ENCODE measurements around the gene PGS1.
A peak's percentile ranks its signal among the peaks of the same experiment; 100 is the strongest.

Gene PGS1

DNA sequence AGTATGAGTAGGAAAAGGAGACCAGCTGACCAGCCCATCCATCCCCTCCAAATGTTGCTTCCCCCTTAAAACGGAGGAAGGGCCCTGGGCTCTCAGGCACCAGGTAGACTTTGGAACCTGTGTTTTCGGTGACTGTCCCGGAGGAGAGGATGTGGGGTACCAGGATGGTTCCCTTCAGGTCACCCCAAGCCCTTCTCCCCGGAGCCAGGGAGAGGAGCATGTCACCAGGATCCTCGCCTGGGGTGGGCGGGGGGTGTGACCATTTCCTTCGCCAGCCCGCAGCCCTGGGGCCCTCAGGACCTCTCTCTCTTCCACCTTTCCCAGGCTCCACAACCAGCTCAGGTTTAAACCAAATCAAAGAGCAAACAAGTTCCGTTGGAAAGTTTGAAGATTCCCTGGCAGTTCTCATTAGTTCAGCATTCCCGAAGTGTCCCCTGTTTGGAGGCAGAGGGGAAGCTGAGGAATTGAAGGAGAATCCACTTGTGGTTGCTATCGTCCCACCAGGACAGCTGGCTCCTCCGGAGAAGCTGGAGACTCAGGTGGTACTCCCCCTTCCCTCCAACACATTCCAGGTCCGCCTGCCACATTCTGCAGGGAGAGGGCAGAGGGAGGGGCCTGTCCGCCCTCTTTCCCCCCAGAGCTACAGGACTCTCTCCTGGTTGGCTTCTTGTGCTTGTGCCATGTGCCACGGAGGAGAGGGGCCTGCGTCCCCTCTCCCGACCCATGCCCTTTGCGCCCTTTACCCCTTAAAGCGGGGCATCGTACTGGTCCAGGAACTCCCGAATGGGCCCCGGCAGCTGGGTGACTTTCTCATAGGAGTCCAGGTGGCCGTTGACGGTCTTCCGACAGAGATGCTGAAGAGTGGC lies 20.5 kb upstream of the PGS1 start:
- no peak for DNase-seq
- Histone ChIP-seq H3K36me3 (ENCODE audit: control insufficient read depth, insufficient read depth, low read length) (peaks cover 19% of the 10 kb centered on the region), H3K9me3 (ENCODE audit: control insufficient read depth, low read length) (no peaks in the 10 kb centered on the region), H3K4me3 (ENCODE audit: insufficient read depth, low read depth, low read length, poor library complexity, severe bottlenecking) (peak overlapping the region; percentile 99), H3K4me1 (ENCODE audit: control insufficient read depth, insufficient read depth, low read length, poor library complexity, severe bottlenecking) (peaks cover 57% of the 10 kb centered on the region), H3K27ac (ENCODE audit: insufficient read depth, low read length, poor library complexity, severe bottlenecking) (peak overlapping the region; percentile 93), H3K27me3 (replicated peaks; ENCODE audit: control insufficient read depth, insufficient read depth, low read length, poor library complexity, severe bottlenecking) (no peaks in the 10 kb centered on the region)

DNA sequence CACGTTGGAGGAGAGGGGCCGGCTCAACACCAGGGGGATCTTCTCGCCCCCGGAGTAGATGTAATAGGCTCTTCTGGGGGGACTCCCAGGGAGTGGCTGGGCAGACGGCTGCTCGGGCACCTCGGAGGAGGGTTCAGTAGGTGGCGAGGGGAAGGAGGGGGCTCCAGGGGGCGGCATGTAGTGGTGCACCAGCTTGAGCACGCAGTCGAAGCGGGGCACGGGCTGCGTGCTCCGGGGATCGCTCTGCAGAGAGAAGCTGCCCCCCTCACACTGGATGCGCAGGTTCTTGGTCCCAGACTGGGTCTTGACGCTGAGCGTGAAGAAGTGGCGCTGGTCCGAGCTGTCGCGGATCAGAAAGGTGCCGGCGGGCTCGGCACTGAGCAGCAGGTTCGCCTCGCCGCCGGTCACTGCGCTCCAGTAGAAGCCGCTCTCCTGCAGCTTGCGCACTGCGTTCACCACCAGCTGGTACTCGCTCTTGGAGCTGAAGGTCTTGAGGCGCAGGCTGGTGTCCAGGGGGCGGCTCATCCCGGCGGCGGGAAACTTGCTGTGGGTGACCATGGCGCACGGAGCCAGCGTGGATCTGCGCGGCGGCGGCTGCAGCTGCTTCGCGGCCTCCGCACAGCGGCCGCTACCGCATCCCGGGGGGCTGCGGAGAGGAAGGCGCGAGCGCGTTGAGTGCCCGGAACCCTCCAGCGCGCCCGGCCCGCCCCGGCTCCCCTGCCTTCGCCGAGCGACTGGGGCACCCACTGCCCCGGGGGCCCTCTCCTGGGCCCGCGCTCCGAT lies 19.7 kb upstream of the PGS1 start:
- no peak for DNase-seq
- Histone ChIP-seq H3K36me3 (ENCODE audit: control insufficient read depth, insufficient read depth, low read length) (peaks cover 19% of the 10 kb centered on the region), H3K4me3 (ENCODE audit: insufficient read depth, low read depth, low read length, poor library complexity, severe bottlenecking) (peak overlapping the region; percentile 99), H3K27ac (ENCODE audit: insufficient read depth, low read length, poor library complexity, severe bottlenecking) (peak overlapping the region; percentile 93), H3K4me1 (ENCODE audit: control insufficient read depth, insufficient read depth, low read length, poor library complexity, severe bottlenecking) (peaks cover 49% of the 10 kb centered on the region), H3K27me3 (replicated peaks; ENCODE audit: control insufficient read depth, insufficient read depth, low read length, poor library complexity, severe bottlenecking) (no peaks in the 10 kb centered on the region), H3K9me3 (ENCODE audit: control insufficient read depth, low read length) (no peaks in the 10 kb centered on the region)

DNA sequence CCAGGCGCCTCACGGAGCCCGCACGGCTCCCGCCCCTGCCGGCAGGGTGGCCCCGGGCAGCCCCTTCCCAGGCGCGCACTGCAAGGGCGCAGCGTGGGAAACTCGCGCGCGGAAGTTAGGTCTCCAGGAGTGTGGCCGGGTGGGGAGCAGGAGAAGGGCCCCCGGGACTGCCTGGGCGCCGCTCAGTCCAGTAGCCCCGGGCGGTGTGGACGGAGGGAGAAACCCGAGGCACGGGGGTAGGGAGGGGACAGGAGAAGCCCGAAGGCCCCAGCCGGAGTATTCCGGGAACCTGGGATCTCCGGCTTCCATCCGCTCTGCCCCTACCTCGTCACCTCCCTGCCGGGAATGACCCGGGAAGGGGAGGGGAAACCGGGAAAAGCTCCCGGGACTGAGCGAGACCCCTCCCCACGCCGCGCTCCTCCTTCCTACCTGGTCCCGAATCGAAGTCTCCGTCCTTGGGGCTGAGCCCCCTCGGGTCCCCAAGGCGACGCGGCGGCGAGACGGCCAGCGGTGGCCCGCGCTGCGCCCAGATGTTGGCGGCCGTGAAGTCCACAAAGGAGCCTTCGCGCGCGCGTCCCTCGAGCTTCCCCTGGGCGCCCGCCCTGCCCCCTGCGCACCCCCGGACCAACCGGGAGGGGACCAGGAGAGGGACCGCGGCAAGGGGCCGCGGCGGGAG lies 19.0 kb upstream of the PGS1 start:
- peak overlapping the region; percentile 99 for H3K4me3 ChIP-seq (ENCODE audit: insufficient read depth, low read depth, low read length, poor library complexity, severe bottlenecking)
- H3K27me3 ChIP-seq (replicated peaks; ENCODE audit: control insufficient read depth, insufficient read depth, low read length, poor library complexity, severe bottlenecking) = no peaks in the 10 kb centered on the region
- H3K27ac ChIP-seq (ENCODE audit: insufficient read depth, low read length, poor library complexity, severe bottlenecking) = peak overlapping the region; percentile 93
- H3K9me3 ChIP-seq (ENCODE audit: control insufficient read depth, low read length) = no peaks in the 10 kb centered on the region
- H3K36me3 ChIP-seq (ENCODE audit: control insufficient read depth, insufficient read depth, low read length) = peaks cover 19% of the 10 kb centered on the region
- H3K4me1 ChIP-seq (ENCODE audit: control insufficient read depth, insufficient read depth, low read length, poor library complexity, severe bottlenecking) = peaks cover 47% of the 10 kb centered on the region
- DNase-seq = no peak

DNA sequence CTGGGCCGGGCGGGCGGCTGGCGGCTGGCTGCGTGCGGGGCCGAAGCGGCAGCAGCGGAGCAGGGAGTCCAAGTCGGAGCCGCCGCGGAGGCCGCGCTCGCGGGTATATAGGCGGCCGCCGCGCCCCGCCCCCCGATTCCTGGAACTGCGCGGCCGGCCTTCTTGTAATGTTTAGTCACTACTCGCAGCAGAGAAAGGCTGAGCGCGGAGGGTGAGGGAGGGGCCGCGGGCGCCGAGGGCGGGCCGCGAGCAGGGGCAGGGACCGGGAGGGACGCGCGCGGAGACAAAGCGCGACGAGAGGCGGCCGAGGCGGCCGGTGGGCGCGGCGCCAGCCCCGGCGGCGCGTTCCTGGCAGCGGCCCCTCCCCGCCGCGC lies 18.5 kb upstream of the PGS1 start, which contains the start of gene SOCS3:
TSS of gene SOCS3 (minus strand) at position 81 of the 374 bp plus-strand sequence. CDS start 982 bp downstream, outside the sequence.
- H3K9me3 ChIP-seq (ENCODE audit: control insufficient read depth, low read length) = no peaks in the 10 kb centered on the region
- peak within 1 kb of the TSS; percentile 99 for H3K4me3 ChIP-seq (ENCODE audit: insufficient read depth, low read depth, low read length, poor library complexity, severe bottlenecking)
- DNase-seq = peak; percentile 93 to 95 (median 95)
- H3K27ac ChIP-seq (ENCODE audit: insufficient read depth, low read length, poor library complexity, severe bottlenecking) = peak within 1 kb of the TSS; percentile 93
- H3K27me3 ChIP-seq (replicated peaks; ENCODE audit: control insufficient read depth, insufficient read depth, low read length, poor library complexity, severe bottlenecking) = no peaks in the 10 kb centered on the region
- H3K36me3 ChIP-seq (ENCODE audit: control insufficient read depth, insufficient read depth, low read length) = peaks cover 19% of the 10 kb centered on the region
- peaks cover 42% of the 10 kb centered on the region for H3K4me1 ChIP-seq (ENCODE audit: control insufficient read depth, insufficient read depth, low read length, poor library complexity, severe bottlenecking)

DNA sequence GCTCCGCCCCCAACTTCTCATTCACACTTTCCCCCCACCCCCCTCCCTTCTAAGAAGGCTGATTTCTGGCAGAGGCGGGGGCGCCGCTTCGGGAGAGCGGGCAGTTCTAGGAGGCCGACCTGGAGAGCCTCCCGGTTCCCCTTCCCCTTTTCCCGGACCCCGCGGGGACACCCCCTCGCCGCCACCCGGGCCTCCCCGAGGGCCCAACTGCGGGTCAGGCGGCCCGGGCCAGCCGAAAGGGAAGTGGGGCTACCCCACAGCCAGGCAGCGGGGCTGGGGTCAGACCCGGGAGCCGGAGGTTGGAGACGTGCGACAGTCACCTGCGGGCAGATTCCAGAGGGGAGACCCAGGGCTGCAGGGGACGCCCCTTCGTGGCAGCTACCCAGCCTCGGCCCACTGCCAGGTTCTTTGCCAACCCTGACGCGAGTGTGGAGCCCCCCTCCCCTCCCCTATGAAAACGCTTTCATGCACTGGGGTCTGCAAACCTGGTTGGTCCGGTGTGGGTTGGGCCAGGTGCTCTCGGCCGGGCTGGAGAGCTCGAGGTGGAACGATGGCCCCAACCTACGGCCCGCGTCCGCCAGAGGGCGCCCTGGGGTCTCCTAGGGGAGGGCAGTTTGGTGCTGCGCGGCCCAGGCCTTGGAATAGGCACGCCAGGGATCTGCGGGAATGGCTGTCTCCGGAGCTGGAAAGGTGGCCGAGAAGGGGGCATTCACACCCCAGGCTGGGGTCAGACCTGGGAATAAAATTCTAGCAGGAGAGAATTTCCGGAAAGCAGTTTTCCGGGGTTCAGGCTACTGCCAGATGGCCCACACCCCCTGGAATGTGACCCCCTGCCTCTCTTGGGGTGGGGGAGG lies 17.9 kb upstream of the PGS1 start:
- peak overlapping the region; percentile 77 for H3K4me3 ChIP-seq (ENCODE audit: insufficient read depth, low read depth, low read length, poor library complexity, severe bottlenecking)
- H3K9me3 ChIP-seq (ENCODE audit: control insufficient read depth, low read length) = no peaks in the 10 kb centered on the region
- peak; percentile 70 to 83 (median 75) for DNase-seq
- no peaks in the 10 kb centered on the region for H3K27me3 ChIP-seq (replicated peaks; ENCODE audit: control insufficient read depth, insufficient read depth, low read length, poor library complexity, severe bottlenecking)
- peaks cover 36% of the 10 kb centered on the region for H3K4me1 ChIP-seq (ENCODE audit: control insufficient read depth, insufficient read depth, low read length, poor library complexity, severe bottlenecking)
- H3K27ac ChIP-seq (ENCODE audit: insufficient read depth, low read length, poor library complexity, severe bottlenecking) = peak overlapping the region; percentile 82
- peaks cover 19% of the 10 kb centered on the region for H3K36me3 ChIP-seq (ENCODE audit: control insufficient read depth, insufficient read depth, low read length)

DNA sequence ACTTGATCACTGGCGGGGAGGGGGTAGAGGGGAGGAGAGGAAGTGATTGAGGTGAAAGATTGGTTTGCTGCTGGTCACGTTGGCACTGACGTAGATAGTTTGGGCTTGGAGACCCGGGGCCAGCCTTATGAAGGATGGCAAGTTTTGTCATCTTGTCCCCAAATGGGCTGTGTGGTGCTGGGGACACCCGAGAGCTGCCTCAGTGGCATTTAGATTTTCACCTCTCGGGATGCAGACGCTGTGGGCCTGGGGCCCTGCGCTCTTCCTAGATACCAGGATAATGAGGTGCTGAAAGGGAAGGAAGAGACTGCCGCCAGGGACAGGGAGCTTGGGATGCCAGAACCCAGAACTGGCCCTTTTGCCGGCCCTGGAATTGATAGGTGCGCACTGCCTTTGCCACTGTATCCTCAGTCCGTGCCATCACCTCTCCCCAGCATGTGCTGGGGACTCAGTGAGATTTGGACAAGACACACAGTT lies 17.2 kb upstream of the PGS1 start:
- Histone ChIP-seq H3K27ac (ENCODE audit: insufficient read depth, low read length, poor library complexity, severe bottlenecking) (peak overlapping the region; percentile 82), H3K9me3 (ENCODE audit: control insufficient read depth, low read length) (no peaks in the 10 kb centered on the region), H3K27me3 (replicated peaks; ENCODE audit: control insufficient read depth, insufficient read depth, low read length, poor library complexity, severe bottlenecking) (no peaks in the 10 kb centered on the region), H3K36me3 (ENCODE audit: control insufficient read depth, insufficient read depth, low read length) (peaks cover 19% of the 10 kb centered on the region), H3K4me3 (ENCODE audit: insufficient read depth, low read depth, low read length, poor library complexity, severe bottlenecking) (no peak overlapping the region), H3K4me1 (ENCODE audit: control insufficient read depth, insufficient read depth, low read length, poor library complexity, severe bottlenecking) (peaks cover 29% of the 10 kb centered on the region)
- no peak for DNase-seq

DNA sequence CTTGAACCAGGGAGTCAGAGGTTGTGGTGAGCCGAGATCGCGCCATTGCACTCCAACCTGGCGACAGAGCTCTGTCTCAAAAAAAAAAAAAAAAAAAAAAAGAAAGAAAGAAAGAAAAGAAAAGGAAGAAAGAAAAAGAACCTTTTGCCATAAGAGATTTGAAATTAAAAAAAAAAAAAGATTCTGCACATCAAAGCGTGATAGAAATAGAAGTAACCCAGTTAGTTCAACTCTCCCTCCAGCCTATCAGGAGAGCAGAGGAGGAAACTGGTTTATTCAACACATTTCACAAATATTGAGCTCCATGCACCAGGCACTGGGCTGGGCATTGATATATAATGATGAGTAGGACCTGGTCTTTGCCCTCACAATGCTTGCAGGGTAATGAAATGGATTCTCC lies 16.2 kb upstream of the PGS1 start:
- H3K36me3 ChIP-seq (ENCODE audit: control insufficient read depth, insufficient read depth, low read length) = peaks cover 19% of the 10 kb centered on the region
- peaks cover 22% of the 10 kb centered on the region for H3K4me1 ChIP-seq (ENCODE audit: control insufficient read depth, insufficient read depth, low read length, poor library complexity, severe bottlenecking)
- no peak overlapping the region for H3K27ac ChIP-seq (ENCODE audit: insufficient read depth, low read length, poor library complexity, severe bottlenecking)
- H3K9me3 ChIP-seq (ENCODE audit: control insufficient read depth, low read length) = no peaks in the 10 kb centered on the region
- DNase-seq = no peak
- H3K27me3 ChIP-seq (replicated peaks; ENCODE audit: control insufficient read depth, insufficient read depth, low read length, poor library complexity, severe bottlenecking) = no peaks in the 10 kb centered on the region
- H3K4me3 ChIP-seq (ENCODE audit: insufficient read depth, low read depth, low read length, poor library complexity, severe bottlenecking) = no peak overlapping the region

DNA sequence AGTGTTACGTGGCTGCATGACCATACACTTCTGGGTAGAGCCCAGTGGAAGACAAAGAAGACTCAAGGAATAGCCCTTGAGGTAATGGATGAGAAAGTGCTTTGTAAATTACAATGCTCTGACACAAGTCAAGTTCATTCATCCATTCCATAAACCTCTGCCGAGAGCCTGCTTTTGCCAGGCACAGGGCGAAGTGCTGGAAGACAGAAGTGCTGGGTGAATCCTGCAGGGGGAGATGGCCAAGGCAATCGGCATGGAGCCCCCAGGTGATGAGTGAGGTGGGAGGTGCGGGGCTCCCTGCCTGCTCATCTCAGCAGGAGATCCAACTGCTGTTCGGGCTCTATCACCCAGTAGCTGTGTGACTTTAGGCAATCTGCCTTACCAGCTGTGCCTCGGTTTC lies 15.8 kb upstream of the PGS1 start:
- H3K4me1 ChIP-seq (ENCODE audit: control insufficient read depth, insufficient read depth, low read length, poor library complexity, severe bottlenecking) = peaks cover 18% of the 10 kb centered on the region
- no peaks in the 10 kb centered on the region for H3K9me3 ChIP-seq (ENCODE audit: control insufficient read depth, low read length)
- DNase-seq = no peak
- no peak overlapping the region for H3K27ac ChIP-seq (ENCODE audit: insufficient read depth, low read length, poor library complexity, severe bottlenecking)
- H3K27me3 ChIP-seq (replicated peaks; ENCODE audit: control insufficient read depth, insufficient read depth, low read length, poor library complexity, severe bottlenecking) = no peaks in the 10 kb centered on the region
- peaks cover 16% of the 10 kb centered on the region for H3K36me3 ChIP-seq (ENCODE audit: control insufficient read depth, insufficient read depth, low read length)
- no peak overlapping the region for H3K4me3 ChIP-seq (ENCODE audit: insufficient read depth, low read depth, low read length, poor library complexity, severe bottlenecking)
